NCI-H2107 treated with DMSO at 0.1 percent for 48 hours (cell line): Measurements from ENCODE around the gene IDUA.
A peak's percentile ranks its signal among the peaks of the same experiment; 100 is the strongest.

ENCODE experiments used
- DNase-seq: peaks from one replicate; lab custom pipeline; 2025; ENCODE audit not compliant: unreplicated experiment; lab: John Stamatoyannopoulos, UW

Gene IDUA

GRCh38 chr4:955931-956381, 30.9 kb upstream of the IDUA start:
- DNase-seq = no peak

GRCh38 chr4:956531-957230, 30.2 kb upstream of the IDUA start:
- no peak for DNase-seq

DNA sequence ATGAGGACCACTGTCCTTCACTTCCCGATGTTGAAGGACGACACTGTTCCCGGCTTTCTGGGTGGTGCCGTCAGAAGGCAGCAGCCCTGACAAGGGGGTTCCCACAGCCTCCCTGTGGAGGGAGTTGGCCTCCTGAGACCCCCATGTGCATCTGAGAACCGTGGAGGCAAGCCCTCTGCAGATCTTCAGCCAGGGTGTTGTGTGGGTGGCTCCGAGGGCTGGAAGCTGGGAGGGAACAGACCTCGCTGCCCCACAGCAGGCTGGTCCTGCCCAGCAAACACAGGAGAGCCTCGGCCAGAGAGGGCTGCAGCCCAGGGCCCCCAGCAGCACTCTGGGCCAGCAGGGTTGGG, 29.6 kb upstream of the IDUA start:
- no peak for DNase-seq

DNA sequence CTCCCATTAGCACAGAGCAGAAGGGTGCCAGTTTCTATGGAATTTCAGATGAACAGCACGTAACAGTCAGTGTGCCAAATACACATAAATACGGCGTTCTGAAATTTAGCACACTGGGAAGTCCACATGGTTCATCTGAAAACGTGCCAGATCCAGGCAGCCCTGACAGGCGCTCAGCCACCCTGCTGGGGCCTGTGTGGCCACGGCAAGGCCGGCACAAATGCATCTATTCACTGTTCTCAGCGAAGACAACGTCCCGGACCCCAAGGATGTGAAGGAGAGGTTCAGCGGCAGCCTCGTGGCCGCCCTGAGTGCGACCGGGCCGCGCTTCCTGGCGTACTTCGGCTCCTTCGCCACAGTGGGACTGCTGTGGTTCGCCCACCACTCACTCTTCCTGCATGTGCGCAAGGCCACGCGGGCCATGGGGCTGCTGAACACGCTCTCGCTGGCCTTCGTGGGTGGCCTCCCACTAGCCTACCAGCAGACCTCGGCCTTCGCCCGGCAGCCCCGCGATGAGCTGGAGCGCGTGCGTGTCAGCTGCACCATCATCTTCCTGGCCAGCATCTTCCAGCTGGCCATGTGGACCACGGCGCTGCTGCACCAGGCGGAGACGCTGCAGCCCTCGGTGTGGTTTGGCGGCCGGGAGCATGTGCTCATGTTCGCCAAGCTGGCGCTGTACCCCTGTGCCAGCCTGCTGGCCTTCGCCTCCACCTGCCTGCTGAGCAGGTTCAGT, 29.1 kb upstream of the IDUA start:
- DNase-seq = no peak

DNA sequence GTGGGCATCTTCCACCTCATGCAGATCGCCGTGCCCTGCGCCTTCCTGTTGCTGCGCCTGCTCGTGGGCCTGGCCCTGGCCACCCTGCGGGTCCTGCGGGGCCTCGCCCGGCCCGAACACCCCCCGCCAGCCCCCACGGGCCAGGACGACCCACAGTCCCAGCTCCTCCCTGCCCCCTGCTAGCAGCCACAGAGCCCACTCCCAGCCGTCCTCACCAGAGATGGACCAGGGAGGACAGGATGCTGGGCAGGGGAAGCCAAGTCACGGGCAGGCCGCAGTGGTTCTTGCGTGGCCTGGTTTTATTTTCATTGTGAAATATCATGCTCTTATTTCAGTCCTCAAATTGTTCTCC, 28.6 kb upstream of the IDUA start:
- DNase-seq = no peak

DNA sequence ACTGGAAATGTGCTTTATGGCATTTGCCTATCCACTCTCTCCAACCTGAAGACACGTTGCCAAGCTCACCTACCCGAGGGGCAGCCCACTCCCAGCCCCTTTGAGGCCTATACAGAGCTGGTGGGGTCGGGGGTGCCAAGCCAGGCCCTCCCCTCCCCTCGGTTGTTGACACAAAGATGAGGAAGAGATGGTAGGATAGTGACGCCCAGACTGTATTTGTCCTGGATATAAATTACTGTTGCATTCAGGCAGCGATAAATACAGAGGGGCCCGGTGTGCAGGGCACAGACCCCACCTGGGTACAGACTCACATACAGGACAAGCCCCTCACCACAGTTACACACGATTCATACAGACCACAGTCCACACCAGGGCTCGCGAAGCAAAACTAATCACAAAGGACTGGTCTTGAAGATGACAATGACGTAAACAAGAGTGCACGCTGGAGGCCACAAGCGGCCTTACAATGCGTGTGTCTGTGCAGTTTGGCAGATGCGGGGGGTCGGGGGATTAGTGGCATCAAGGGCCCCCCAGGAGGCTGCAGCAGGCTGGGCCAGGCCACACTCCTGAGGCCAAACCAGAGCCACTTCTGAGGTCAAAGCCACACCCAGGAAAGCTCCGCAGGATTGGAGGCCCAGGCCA, 28.0 kb upstream of the IDUA start:
- no peak for DNase-seq

DNA sequence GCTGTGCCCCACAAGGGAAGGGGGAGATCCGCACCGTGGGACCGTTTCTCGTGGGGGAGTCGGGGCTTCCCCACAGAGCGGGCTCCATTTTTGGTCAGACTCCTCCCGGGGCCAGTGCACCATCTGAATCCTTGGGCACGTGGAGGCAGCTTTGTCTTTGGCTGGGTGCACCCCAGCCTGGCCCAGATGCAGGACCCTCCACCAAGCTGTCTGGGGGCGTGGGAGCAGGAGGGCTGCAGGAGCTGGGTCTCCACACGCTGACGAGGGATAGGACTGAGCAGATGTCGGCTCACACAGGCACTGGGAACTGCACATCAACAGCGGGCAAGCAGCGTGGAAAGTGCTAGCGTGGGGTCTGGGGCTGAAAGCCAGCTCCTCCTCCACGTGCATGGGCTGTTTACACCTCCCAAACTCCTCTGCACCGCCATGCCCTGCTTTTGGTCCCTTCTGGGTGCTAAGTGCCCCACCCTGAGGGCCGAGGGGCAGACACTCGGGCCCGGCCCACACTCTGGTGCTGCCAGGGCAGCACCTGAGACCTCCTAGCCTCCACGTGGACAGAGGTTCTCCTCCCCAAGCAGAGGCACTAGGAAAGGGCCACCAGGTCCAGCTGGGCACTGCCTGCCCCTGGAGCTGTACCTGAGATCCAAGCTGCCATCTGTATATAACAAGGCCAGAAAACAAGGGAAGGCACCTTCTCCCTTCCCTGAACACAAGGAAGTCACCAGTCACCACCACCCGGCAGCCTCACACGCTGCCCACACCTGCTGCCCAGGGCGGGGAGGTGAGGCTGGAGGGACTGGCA, 27.3 kb upstream of the IDUA start:
- DNase-seq = no peak

GRCh38 chr4:960140-960635, 26.7 kb upstream of the IDUA start:
- no peak for DNase-seq

DNA sequence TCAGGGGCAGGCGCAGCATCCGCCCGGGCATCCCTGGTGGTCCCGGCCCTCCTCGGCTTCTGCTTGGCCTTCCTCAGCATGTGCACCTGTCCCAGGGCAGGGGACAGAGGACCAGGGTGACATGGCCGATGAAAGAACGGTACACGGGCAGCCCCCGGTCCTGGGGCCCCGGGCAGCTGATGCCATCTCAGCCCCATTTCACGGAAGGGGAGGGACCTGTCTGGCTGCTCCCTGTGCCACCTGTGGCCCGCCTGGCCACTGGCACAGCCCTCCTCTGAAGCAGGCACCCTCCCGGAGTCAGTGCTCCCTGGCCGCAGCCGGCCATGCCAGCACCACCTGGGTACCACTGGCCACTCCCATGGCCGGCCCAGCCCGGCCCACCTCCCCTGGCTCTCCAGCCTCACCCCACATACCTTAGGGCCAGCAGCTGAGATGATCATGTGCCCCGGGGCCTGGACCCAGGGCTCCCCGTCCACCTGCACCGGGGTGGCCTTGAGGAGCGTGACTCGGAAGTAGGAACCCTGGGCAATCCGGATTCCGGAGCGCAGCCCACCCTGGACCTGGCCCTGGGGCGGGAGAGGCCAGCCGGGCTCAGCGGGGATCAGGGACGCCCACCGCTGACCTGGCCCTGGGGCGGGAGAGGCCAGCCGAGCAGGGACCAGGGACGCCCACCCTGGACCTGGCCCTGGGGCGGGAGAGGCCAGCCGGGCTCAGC, 26.1 kb upstream of the IDUA start:
- no peak for DNase-seq

DNA sequence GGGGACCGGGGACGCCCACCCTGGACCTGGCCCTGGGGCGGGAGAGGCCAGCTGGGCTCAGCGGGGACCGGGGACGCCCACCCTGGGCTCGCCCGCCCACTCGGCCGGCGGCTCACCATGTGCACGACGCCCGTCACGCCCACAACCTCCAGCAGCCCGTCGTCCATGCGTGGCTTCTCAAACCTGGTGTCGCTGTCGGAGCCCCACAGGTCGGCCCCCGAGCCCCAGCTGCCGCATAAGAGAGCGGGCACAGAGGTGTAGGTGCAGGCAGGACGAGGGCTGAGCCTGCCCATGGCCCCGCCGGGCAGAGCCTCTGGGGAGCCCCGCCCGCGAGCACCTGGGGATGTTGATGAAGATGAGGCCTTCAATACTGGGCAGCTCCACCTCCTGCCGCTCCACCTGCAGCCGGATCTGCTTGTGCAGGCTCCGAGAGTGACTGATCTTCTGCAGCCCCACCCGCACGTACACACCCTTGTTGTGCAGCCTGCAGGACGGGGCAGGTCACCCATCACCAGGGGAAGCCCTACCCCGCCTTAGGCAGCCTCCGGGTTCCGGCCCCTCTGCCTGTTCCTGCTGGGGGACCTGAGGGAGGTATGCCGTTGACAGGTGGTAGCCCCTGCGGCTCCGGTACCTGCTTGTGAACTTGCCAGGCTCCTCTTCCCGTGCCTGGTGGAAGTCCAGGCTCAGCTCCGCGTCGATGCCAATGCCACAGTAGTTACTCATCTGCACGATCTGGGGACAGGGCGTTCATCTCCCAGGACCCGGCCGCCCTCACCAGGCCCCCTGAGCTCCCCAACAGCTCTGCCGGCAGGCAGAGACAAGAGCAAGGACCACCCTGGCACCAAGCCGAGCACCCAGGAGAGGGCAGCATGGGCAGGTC, 25.3 kb upstream of the IDUA start:
- DNase-seq = no peak

- DNase-seq = peak; percentile 22
Observed at GRCh38 chr4:962231-963208, 24.3 kb upstream of the IDUA start.

DNA sequence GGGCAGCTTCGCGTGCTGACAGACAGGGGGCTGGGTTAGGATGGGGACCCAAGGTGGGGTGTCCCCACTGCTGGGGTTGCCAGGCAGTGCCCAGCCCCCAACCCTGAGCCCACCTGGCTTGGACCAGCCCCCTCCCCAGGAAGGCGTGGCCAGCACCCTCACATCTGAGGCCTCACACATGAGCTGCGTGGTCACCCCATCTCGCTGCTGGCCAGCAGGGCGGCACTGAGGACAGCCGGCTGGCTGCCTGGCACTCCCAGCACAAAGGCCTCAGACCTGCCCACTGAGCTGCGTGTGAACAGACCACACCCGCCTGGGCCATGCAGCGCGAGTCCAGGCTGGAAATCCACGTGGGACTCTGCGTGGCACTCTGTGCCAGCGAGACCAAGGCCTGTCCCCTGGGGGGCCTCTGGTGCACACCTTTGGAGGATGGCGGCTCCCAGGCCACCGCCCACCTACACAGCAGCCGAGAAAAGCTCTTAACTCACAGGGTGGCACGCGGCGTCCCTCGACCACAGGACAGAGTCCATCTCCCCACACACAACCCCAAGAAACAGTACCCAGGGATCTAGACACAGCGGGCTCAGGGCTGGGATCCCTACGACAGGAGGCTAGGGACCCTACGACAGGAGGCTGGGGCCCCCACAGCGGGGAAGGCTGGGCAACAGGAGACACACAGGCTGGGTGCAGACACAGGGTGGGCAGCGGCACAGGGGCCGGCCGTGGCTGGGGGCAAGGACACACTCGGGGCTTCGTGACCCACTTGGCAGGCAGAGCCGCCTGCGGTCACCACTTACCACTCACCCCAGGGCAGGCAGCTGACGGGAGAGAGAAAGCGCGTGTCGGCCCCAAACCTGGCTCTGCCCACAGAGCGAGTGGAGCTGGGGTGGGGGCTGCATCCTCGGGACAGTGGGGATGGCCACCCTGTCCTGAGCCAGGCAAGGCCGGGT, 23.3 kb upstream of the IDUA start:
- DNase-seq = no peak

GRCh38 chr4:964346-965025, 22.4 kb upstream of the IDUA start:
- DNase-seq = no peak

- no peak for DNase-seq
Observed at GRCh38 chr4:965048-965765, 21.6 kb upstream of the IDUA start.

- DNase-seq = no peak
Observed at GRCh38 chr4:965766-966134, 21.1 kb upstream of the IDUA start.
